Activated CD4-positive, alpha-beta T cell treated with anti-CD3 and anti-CD28 coated beads, Interleukin-2, amount 50 U/mL, for 1 hour (primary cell): ENCODE data around the gene GABRP.
"Not testable (repeated sequence)": the region's sequence is repeated elsewhere in the genome, so short reads cannot be mapped to it uniquely, and the experiment has no call there.

Source experiments
- DNase-seq: peaks from one replicate; pipeline ENCODE4 v3.0.0-alpha.2; 2020

GABRP gene

DNA sequence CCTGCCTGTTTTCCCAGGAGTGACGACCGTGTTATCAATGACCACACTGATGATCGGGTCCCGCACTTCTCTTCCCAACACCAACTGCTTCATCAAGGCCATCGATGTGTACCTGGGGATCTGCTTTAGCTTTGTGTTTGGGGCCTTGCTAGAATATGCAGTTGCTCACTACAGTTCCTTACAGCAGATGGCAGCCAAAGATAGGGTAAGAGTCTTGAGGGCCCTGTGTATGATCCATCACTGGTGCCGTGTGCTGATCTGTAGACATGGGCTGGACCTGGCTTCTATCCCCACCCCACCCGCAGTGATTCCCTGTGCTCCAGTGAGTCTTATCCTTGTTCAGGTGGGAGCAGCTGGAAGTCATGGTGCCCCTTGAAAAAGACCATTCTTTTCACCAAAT lies 26.0 kb downstream of the GABRP start:
- DNase-seq = no peak

GRCh38 chr5:170811719-170812118 lies 28.2 kb downstream of the GABRP start:
- DNase-seq = no peak

DNA sequence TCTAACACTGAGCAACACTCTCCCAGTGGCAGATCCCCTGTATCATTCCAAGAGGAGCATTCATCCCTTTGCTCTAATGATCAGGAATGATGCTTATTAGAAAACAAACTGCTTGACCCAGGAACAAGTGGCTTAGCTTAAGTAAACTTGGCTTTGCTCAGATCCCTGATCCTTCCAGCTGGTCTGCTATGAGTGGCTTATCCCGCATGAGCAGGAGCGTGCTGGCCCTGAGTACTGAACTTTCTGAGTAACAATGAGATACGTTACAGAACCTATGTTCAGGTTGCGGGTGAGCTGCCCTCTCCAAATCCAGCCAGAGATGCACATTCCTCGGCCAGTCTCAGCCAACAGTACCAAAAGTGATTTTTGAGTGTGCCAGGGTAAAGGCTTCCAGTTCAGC lies 29.7 kb downstream of the GABRP start:
- no peak for DNase-seq

DNA sequence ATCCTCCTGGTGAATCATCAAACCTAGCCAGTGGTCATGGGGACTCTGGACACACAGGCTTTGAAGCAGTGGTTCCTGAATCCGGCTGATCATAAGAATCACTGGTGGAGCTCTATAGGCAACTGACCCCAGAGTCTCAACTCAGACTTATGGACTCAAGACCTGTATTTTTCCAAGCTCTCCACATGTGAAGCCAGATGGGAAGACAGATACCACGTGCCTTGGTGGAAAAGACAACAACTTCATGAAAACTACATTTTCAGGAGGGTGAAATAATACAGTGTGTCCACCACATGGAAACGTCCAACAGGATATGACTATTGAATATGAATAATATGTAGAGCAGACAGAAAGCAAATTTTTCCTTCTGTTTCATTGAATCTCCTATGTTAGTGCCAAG lies 33.7 kb downstream of the GABRP start:
- DNase-seq = no peak

DNA sequence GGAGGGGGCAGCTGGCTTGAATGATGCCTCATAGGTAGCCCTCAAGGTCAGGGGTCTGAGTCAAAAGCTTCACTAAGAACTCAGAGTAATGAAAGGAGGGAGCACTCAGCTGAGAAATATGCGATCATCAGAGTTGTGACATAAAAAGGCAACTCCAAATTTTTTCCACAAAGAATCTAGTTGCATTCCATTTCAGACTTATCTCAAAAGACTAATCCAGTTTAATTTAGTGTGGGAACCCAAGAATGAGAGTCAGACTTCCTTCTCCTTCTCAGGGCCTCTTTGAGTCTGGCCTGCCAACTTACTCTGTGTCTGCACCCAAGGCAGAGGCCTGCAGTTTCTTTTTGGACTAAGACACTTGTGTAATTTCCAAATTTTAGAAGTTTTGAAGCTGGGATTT lies 34.7 kb downstream of the GABRP start:
- DNase-seq = no peak

DNA sequence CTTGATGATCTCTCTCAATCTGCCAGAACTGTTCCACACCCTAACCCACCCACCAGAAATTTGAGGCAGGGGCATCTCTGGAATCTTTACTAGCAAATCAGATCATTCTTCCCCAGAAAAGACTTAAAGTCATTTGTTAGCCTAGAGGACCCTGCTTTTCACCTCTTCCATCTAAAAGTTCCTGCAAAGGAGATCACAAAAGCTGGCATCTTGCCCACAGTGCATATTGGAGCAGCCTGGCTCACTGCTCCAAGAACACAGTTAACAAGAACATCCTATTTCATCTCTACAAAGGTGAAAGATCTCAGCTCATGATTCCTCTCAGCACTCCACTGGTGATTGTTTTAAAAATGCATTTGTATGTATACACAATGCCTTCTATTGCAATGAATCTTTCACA lies 36.3 kb downstream of the GABRP start:
- DNase-seq = no peak

GRCh38 chr5:170821257-170821800 lies 37.8 kb downstream of the GABRP start:
- no peak for DNase-seq

GRCh38 chr5:170826117-170826516 lies 42.6 kb downstream of the GABRP start:
- no peak for DNase-seq

DNA sequence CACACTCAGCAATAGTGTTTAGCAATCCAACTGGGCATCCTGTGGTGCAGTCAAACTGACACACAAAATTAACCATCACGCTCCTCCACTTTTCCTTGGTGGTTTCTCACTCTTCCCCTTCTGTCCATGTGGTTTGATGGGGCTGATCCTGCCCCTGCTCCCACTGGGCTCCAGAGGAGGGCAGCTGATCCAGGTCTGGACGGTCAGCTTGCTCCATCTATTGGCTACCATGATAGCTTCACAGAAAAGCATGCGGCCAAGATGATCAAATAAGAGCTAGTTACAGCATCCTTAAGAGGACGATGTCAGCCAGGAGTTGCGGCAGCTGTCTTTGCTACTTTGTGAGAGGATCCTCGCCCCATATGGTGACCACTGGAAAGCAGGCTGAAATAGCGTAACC lies 48.7 kb downstream of the GABRP start:
- DNase-seq = no peak

GRCh38 chr5:170833981-170834380 lies 50.5 kb downstream of the GABRP start:
- not testable (repeated sequence) for DNase-seq

- DNase-seq = no peak
Measured at GRCh38 chr5:170836226-170836625, 52.7 kb downstream of the GABRP start.

- DNase-seq = no peak
Measured at GRCh38 chr5:170843870-170844269, 60.3 kb downstream of the GABRP start.

- no peak for DNase-seq
Measured at GRCh38 chr5:170844651-170845050, 61.1 kb downstream of the GABRP start.

- no peak for DNase-seq
Measured at GRCh38 chr5:170846416-170846815, 62.9 kb downstream of the GABRP start.

- DNase-seq = no peak
Measured at GRCh38 chr5:170846846-170847245, 63.3 kb downstream of the GABRP start.

DNA sequence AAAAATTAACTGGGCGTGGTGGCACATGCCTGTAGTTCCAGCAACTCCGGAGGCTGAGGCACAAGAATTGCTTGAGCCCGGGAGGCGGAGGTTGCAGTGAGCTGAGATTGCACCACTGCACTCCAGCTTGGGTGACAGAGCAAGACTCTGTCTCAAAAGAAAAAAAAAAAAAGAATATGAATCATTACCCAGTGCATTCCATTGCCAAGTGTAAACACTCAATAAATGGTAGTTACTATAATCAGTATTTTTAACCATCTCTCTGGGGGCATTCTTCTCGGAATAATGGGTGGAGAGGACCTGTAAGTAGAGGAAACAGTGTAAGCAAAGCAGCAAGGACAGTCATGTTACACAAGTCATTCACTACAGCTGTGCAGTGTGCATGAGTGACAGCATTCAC lies 64.5 kb downstream of the GABRP start:
- no peak for DNase-seq

GRCh38 chr5:170849374-170849773 lies 65.8 kb downstream of the GABRP start:
- no peak for DNase-seq

DNA sequence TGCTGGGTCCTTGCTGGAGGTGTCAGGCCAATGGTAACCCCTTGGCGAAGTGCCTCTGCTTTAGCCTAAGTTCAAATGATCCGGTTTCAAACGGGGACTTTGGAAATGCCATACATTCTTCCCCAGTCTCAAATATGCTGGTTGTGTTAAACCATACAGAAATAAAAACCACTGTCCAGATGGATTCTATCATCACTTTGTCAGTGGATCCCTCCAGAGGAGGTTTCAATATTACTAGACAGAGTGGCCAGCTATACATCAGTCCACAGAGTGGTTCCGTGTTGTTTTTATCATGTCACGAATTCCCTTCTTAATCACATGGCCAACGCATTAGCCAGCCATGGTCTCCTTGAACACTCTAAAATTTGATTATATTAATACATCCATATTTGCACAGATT lies 71.0 kb downstream of the GABRP start:
- DNase-seq = no peak

DNA sequence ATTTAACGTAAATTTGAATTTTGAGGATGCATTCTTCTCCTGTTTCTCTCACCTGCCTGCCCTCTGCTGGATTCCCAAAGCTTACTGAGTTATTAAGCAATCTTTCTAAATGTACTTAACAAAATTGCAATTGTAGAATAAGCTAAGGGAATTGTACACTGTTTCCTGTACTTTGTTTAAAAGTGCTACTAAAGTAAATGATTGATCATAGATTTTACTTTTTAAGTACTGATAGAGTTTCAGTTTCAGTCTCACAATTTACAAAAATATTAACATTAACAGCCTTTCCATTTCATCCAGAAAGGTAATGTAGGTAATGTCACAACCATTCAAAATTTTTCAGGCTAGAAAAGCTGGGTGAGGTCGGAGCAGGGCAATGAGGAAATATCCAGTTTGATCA lies 73.5 kb downstream of the GABRP start:
- no peak for DNase-seq

DNA sequence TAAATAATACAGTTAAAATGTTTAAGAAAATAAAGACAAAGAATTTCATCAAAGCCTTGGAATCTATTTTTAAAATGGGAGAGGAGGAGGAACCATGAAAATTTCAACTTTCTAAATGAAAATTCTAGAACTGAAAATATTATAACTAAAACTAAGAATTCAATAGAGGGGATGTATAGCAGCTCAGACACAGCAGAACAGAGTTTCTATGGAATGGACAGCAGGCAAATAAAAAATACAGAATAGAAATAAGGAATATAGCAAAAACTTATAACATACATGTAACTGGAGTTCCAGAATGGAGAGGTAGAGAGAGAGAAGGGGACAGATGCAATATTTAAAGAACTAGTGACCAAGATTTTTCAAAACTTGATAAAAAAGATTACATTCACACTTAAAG lies 76.9 kb downstream of the GABRP start:
- DNase-seq = no peak

- no peak for DNase-seq
Measured at GRCh38 chr5:170860818-170861666, 77.5 kb downstream of the GABRP start.

DNA sequence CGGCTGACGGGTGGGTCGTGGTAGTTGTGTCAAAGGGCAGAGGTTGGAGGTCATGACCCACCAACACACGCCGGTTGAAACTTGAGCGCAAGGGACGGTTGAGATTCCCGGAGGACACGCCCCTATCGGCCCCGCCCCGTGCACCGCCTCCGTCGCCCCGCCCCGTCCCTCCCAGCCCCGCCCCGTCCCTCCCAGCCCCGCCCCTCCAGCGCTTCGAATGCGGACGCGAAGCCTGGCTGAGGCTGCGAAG lies 78.1 kb downstream of the GABRP start:
- no peak for DNase-seq

DNA sequence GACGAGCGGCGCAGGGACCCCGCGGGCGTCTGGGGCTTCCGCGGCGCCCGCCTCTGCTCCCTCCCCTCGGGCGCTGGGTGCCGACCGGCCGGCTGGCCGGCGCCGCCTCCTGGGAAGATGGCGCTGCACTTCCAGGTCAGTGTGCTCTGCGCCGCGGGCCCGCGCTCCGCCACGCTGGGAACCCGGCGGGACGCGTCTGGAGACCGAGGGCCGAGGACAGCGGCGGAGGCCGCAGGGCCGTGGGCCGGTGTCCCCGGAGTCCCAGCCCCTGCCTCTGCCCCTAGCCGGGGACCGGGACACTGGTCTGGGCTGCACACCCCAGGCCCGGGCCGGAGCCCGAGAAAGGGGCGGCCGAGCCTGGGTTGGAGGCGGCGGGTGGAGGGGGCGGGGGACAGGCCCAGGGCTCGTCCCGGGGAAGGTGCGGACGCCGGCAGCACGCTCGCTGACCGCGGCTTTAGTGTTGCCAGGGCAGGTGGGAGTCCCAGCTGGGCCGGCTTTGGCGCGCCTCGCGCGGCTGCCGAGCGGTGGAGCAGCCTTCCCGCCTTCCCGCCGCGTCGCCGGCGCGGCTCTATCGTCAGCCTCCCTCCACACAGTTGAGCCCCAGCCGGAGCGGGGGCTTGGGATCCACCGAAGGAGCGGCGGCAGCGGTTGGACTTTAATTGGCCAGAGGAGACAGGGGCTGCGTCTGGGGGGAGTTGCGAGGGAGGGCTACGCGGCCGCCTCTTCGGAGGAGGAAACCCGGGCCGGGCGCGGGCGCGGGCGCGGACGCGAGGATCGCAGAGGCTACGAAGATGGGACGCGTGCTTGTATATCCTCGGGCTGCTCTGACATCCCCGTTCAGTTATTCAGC lies 78.6 kb downstream of the GABRP start, which contains the start of gene RANBP17:
TSS of gene RANBP17 (plus strand) at position 102 of the 850 bp plus-strand sequence.
- no peak for DNase-seq

DNA sequence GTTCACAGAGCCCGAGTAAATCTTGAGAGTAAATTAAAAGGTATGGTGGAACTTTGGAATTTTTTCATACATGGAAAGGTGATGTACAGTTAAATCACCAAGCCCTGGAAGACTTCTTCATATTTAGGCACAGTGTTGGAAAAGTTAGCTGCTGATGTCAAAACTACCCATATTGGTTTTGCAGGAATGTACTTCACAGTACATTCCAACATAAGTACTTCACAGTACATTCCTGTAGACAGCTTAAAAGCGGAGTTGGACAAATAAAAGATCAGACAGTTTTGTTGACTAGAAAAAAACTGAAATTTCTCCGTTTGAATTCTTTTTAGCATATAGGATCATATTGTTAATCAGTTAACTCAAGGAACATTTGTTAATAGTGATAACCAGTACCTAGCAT lies 80.1 kb downstream of the GABRP start:
- DNase-seq = no peak
